IMR-90 (cell line): ENCODE measurements around the gene TELO2.

Experiments
- BHLHE40 ChIP-seq: fragments of 150-350 bp; IDR thresholded peaks from 2 replicates; pipeline ENCODE4 v1.6.1; 2016; ENCODE audit warnings: mild to moderate bottlenecking, low read depth, low read length
- CTCF ChIP-seq: conservative IDR thresholded peaks from 2 replicates; pipeline ENCODE4 v1.5.1; 2012; ENCODE audit warnings: mild to moderate bottlenecking, low read depth, low read length, improper control_type of control experiment
- FOS ChIP-seq: fragments of 150-350 bp; IDR thresholded peaks from 2 replicates; pipeline ENCODE4 v1.6.1; 2016; ENCODE audit warnings: low read depth, low read length
- MAZ ChIP-seq: IDR thresholded peaks from 2 replicates; pipeline ENCODE4 v1.6.1; 2012; ENCODE audit warnings: low read depth, mild to moderate bottlenecking, low read length, improper control_type of control experiment, moderate library complexity, borderline replicate concordance
- NFE2L2 ChIP-seq: fragments of 150-350 bp; IDR thresholded peaks from 2 replicates; pipeline ENCODE4 v1.6.1; 2016; ENCODE audit warnings: low read depth, mild to moderate bottlenecking, low read length
- POLR2A ChIP-seq: IDR thresholded peaks from 2 replicates; pipeline ENCODE4 v1.6.1; 2012; ENCODE audit warnings: mild to moderate bottlenecking, low read depth, low read length
- RCOR1 ChIP-seq: IDR thresholded peaks from 2 replicates; pipeline ENCODE4 v1.6.1; 2012; ENCODE audit warnings: mild to moderate bottlenecking, low read length, improper control_type of control experiment; ENCODE audit not compliant: insufficient replicate concordance
- SMC3 ChIP-seq: fragments of 150-350 bp; IDR thresholded peaks from 2 replicates; pipeline ENCODE4 v1.6.1; 2016; ENCODE audit warnings: low read depth, mild to moderate bottlenecking, antibody characterized with exemption, low read length, moderate library complexity
- TF ChIP-seq, protein P1 (sequence below): fragments of 150-350 bp; IDR thresholded peaks from 2 replicates; pipeline ENCODE4 v1.6.1; 2017; ENCODE audit warnings: mild to moderate bottlenecking, antibody characterized with exemption, low read length, low read depth
- TF ChIP-seq, protein P2 (sequence below): fragments of 150-350 bp; IDR thresholded peaks from 2 replicates; pipeline ENCODE4 v1.6.1; 2016; ENCODE audit warnings: low read depth, mild to moderate bottlenecking, low read length, moderate library complexity, borderline replicate concordance

DNA sequence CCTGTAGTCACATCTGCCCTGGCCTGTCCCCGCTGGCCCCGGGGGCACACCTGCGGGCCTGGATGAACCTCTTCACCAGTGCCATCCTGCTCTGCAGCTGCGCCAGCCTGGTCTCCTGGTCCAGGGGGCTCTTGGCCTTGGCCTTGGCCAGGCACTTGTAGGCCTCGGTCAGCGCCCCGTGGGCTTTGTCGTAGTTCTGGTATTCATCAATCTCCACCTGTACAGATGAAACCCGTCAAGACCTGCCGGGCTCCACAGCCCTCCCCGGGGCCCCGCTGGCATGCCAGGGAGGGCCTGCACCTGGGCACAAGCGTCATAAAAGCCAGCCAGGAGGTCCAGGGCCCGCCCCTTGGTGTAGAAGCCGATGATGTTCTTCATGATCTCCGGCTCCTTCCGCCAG is 26.7 kb downstream of the TELO2 start:
- TF ChIP-seq CTCF (no peak), POLR2A (no peak), SMC3 (no peak), RCOR1 (no peak), NFE2L2 (no peak), FOS (no peak), MAZ (no peak), BHLHE40 (no peak)
- TF ChIP-seq, protein P1, sequence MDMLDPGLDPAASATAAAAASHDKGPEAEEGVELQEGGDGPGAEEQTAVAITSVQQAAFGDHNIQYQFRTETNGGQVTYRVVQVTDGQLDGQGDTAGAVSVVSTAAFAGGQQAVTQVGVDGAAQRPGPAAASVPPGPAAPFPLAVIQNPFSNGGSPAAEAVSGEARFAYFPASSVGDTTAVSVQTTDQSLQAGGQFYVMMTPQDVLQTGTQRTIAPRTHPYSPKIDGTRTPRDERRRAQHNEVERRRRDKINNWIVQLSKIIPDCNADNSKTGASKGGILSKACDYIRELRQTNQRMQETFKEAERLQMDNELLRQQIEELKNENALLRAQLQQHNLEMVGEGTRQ = no peak
- TF ChIP-seq, protein P2, sequence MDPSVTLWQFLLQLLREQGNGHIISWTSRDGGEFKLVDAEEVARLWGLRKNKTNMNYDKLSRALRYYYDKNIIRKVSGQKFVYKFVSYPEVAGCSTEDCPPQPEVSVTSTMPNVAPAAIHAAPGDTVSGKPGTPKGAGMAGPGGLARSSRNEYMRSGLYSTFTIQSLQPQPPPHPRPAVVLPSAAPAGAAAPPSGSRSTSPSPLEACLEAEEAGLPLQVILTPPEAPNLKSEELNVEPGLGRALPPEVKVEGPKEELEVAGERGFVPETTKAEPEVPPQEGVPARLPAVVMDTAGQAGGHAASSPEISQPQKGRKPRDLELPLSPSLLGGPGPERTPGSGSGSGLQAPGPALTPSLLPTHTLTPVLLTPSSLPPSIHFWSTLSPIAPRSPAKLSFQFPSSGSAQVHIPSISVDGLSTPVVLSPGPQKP = no peak
